AG10803 (cell line): Measurements from ENCODE around the gene RSPO4.

Experiments used
- DNase-seq: peaks from one replicate; pipeline ENCODE4 v3.0.0; 2010; ENCODE audit warnings: low read depth
- H3K4me3 ChIP-seq: 2 replicates; pipeline ENCODE4 v1.5.1; 2011; ENCODE audit warnings: mild to moderate bottlenecking, low read length, control low read depth
- TF ChIP-seq, protein P1 (sequence below): conservative IDR thresholded peaks from 2 replicates; pipeline ENCODE4 v1.5.1; 2011; ENCODE audit warnings: mild to moderate bottlenecking, low read length, control low read depth, inconsistent platforms

The RSPO4 gene

DNA sequence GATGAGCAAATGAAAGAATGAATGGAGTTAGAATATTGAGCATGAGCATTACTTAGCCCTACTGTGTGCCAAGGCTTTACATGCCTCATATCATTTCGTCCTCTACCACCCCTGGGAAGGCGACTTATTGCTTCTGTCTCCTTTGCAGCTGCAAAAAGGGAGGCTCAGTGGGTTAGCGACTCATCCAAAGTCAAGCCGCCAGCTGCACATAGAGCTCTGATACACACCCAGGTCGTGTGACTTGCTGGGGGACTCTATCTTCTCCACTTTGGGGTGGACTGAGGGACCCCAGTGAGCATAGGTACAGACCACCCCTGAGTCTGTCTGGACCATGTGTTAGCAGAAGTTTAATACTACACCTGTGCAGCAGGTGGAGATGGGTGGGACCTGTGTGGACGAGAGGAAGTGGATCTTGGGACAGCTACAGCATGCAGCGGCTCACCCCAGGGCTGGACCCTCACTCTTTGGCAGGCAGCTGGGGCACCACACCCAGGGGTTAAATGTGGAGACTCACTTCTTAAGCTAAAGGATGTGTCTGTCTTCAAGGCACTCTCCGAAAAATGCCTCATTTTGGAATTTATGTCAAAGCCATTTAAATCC lies 49.8 kb downstream of the RSPO4 start:
- TF ChIP-seq, protein P1, sequence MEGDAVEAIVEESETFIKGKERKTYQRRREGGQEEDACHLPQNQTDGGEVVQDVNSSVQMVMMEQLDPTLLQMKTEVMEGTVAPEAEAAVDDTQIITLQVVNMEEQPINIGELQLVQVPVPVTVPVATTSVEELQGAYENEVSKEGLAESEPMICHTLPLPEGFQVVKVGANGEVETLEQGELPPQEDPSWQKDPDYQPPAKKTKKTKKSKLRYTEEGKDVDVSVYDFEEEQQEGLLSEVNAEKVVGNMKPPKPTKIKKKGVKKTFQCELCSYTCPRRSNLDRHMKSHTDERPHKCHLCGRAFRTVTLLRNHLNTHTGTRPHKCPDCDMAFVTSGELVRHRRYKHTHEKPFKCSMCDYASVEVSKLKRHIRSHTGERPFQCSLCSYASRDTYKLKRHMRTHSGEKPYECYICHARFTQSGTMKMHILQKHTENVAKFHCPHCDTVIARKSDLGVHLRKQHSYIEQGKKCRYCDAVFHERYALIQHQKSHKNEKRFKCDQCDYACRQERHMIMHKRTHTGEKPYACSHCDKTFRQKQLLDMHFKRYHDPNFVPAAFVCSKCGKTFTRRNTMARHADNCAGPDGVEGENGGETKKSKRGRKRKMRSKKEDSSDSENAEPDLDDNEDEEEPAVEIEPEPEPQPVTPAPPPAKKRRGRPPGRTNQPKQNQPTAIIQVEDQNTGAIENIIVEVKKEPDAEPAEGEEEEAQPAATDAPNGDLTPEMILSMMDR, result no peak
- DNase-seq, result no peak

DNA sequence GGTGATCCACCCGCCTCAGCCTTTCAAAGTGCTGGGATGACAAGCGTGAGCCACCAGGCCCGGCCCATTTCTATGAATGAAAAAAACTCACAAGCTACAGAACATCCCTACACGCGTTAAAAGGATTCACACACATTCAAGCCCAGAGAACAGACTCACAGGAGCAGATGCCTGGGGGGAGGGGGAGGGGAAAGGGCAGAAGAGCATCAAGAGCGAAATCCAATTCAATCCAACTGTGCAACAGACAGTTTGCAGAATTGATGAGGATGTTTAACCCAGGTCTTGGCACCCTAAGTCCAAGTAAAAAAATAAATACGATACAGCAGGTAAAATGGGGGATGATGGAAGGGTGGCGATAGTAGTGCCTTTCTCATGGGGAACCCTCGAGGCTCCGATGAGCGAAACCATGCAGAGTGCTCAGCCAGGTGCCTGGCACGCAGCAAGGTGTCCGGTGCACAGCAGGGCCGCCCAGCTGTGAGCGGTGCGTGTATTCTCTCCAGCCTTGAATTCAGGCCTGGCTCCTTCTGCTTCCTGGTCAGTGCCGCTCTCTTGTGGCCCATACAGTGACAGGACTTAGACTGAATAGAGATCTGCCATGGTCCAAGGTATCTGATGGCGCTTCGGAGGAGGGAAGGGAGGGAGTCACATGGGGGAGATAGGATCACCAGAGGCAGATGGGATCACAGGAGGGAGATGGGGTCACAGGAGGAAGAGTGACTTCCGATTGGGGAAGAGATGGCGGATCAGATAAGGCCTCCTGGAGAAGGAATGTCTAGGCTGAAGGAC lies 50.5 kb downstream of the RSPO4 start:
- TF ChIP-seq, protein P1, result no peak
- DNase-seq, result no peak
- no peak overlapping the region for H3K4me3 ChIP-seq

More for the DNA sequence above, 49.8 kb downstream of the RSPO4 start:
- H3K4me3 ChIP-seq, result no peak overlapping the region

DNA sequence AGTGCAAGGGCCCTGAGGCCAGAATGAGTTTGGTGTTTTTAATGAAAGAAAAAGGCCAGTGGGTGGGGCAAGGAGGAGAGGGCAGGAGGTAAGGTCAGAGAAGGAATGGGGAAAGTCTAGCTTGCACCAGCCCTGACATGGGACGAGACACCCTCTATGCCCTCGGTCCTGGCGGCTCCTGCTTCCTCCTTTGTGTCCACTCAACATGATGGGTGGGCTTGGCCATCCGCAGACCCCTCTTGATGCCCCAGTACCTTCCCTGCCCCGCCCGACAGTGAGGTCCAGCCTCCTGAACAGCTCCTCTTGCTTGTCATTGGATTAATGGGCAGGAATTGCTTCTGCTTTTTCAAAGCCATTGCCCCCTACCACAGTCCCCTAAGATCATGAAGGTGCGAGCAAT lies 52.4 kb downstream of the RSPO4 start:
- DNase-seq, result no peak
- H3K4me3 ChIP-seq, result no peak overlapping the region
- TF ChIP-seq, protein P1, result no peak

DNA sequence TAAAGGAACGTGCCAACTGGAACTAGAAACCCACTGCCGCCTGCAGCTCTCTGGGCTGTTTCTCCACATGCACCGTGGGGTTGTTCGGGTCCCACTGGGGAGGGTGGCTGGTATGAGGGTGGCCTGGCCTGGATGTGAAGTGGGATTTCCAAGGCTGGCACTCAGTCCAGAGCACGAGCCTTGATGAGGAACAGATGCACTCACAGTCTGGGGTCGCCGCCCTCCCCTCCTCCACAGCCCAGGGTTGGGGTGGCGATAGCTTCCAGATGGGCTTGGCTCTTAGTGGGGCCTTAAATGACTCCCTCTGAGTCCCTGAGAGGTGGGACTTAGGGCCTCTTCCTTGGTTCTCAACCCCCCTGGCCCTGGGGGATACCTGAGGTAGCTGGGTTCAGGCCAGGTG lies 55.3 kb downstream of the RSPO4 start:
- TF ChIP-seq, protein P1, result no peak
- no peak for DNase-seq
- no peak overlapping the region for H3K4me3 ChIP-seq

DNA sequence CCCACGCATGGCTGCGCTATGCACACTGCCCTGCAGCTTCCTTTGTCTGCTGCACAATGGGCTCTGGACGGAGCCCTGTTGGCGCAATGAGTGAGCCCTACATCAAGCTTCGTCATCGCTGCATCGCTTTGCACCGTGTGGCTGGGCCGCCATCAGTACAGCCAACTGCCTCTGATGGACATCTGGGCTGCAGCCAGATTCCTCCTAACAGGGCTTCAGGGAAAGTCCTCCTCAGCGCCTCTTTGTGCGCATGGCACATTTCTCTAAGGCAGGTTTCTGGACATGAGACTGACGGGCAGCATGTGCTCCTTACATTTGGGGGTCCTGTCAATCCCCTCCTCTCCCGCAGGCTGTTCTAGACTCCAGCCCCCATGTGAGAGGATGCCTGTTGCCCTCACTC lies 56.3 kb downstream of the RSPO4 start:
- TF ChIP-seq, protein P1, result no peak
- no peak for DNase-seq
- no peak overlapping the region for H3K4me3 ChIP-seq

DNA sequence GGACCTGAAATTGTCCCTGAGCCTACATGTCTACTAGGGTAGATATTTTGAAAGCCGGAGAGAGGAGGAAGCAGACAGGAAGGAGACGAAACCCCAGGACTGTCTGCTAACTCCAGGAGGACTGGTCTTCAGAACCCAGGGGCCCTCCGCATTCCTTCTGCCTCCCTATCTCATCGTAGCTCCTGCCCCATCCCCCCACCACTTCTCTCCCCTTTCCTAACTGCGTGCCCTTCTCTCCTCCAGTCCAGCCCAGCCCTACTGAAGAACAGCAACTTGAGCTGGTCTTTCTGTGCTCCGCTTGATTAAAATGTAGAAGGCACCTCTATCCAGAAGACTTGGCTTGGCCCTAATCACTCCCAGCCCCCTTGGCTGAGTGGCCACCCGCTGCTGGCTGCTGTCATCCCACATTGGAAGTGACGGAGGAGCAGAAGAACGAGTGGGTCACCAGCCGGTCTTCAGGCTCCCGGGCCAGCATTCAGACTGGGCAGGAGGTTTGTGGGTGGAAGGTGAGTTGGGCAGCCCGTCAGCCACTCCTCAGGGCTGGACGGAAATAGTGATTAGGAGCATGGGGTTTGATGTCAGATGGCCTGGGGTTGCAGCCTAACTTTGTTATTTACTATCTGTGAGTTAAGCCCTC lies 57.2 kb downstream of the RSPO4 start:
- DNase-seq, result no peak
- H3K4me3 ChIP-seq, result no peak overlapping the region
- TF ChIP-seq, protein P1, result no peak
